Uterus (tissue), 2 donors: ENCODE measurements around the gene PALB2.

ENCODE experiments used
- CTCF ChIP-seq, 4 experiments: fragments of 200-600 bp in 2 of 4; fragments of 450-650 bp in 2 of 4; sonication (generic) in 2 of 4; IDR thresholded peaks; one replicate each; pipeline ENCODE4 v1.5.1; 2016 to 2019; ENCODE audit warnings: antibody characterized with exemption in 4 of 4, mild to moderate bottlenecking in 2 of 4, moderate library complexity in 1 of 4
- POLR2A ChIP-seq, 2 donors: fragments of 450-650 bp; IDR thresholded peaks; one replicate each; pipeline ENCODE4 v1.6.1; 2016; ENCODE audit warnings: antibody characterized with exemption in 2 of 2, mild to moderate bottlenecking in 1 of 2, moderate library complexity in 1 of 2

GRCh38 chr16:23634461-23635036 is 6.6 kb downstream of the PALB2 start:
- TF ChIP-seq CTCF (IDR thresholded peaks at IDR 0.05) (no peak), POLR2A (IDR thresholded peaks at IDR 0.05) (no peak)
